Trophoblast cell (in vitro differentiated cells and primary cell): ENCODE data around the gene AHNAK.

Experiments used
- DNase-seq, 2 donors: peaks; one replicate each; pipeline ENCODE4 v3.0.0-alpha.2; 2016
- H2AFZ ChIP-seq: 2 replicates; pipeline ENCODE4 v1.6.1; 2013; ENCODE audit warnings: low read length, moderate library complexity, mild to moderate bottlenecking; ENCODE audit not compliant: insufficient read depth, poor library complexity
- H2AK5ac ChIP-seq: 2 replicates; pipeline ENCODE4 v1.6.1; 2013; ENCODE audit warnings: mild to moderate bottlenecking, low read length
- H2BK120ac ChIP-seq: 2 replicates; pipeline ENCODE4 v1.6.1; 2013; ENCODE audit warnings: low read length, mild to moderate bottlenecking, moderate library complexity; ENCODE audit not compliant: insufficient read depth, poor library complexity
- H2BK12ac ChIP-seq: 2 replicates; pipeline ENCODE4 v1.6.1; 2013; ENCODE audit warnings: mild to moderate bottlenecking, low read length, moderate library complexity
- H2BK5ac ChIP-seq: 2 replicates; pipeline ENCODE4 v1.6.1; 2013; ENCODE audit warnings: low read length, low read depth, moderate library complexity, mild to moderate bottlenecking; ENCODE audit not compliant: poor library complexity
- H3K14ac ChIP-seq: 2 replicates; pipeline ENCODE4 v1.6.1; 2013; ENCODE audit warnings: mild to moderate bottlenecking, low read length
- H3K18ac ChIP-seq: 2 replicates; pipeline ENCODE4 v1.6.1; 2013; ENCODE audit warnings: mild to moderate bottlenecking, low read length
- H3K23ac ChIP-seq: 2 replicates; pipeline ENCODE4 v1.6.1; 2013; ENCODE audit warnings: low read length
- H3K27ac ChIP-seq: 2 replicates; pipeline ENCODE4 v1.5.1; 2013; ENCODE audit warnings: low read depth, mild to moderate bottlenecking, inconsistent platforms, low read length, moderate library complexity
- H3K27me3 ChIP-seq: 2 replicates; pipeline ENCODE4 v1.6.1; 2013; ENCODE audit warnings: inconsistent platforms, mild to moderate bottlenecking, low read length, moderate library complexity; ENCODE audit not compliant: insufficient read depth
- H3K36me3 ChIP-seq, 2 experiments: 1 replicate in 1 of 2; 2 replicates in 1 of 2; pipeline ENCODE4 v1.6.1; 2013; ENCODE audit warnings: low read length in 2 of 2, mild to moderate bottlenecking in 2 of 2, moderate library complexity in 1 of 2; ENCODE audit not compliant: insufficient read depth in 2 of 2, control insufficient read depth in 1 of 2
- H3K4ac ChIP-seq: 2 replicates; pipeline ENCODE4 v1.6.1; 2013; ENCODE audit warnings: low read depth, mild to moderate bottlenecking, low read length, moderate library complexity
- H3K4me1 ChIP-seq, 2 experiments: 1 replicate in 1 of 2; 2 replicates in 1 of 2; pipeline ENCODE4 v1.6.1; 2013; ENCODE audit warnings: low read length in 2 of 2, mild to moderate bottlenecking in 2 of 2, moderate library complexity in 1 of 2; ENCODE audit not compliant: insufficient read depth in 2 of 2, control insufficient read depth in 1 of 2
- H3K4me2 ChIP-seq: 2 replicates; pipeline ENCODE4 v1.6.1; 2013; ENCODE audit warnings: inconsistent platforms, mild to moderate bottlenecking, low read length, moderate library complexity
- H3K4me3 ChIP-seq: 2 replicates; pipeline ENCODE4 v1.5.1; 2013; ENCODE audit warnings: mild to moderate bottlenecking, low read depth, low read length, inconsistent platforms
- H3K79me1 ChIP-seq: one replicate; pipeline ENCODE4 v1.6.1; 2013; ENCODE audit warnings: low read length
- H3K79me2 ChIP-seq: 2 replicates; pipeline ENCODE4 v1.6.1; 2013; ENCODE audit warnings: low read length, mild to moderate bottlenecking; ENCODE audit not compliant: control insufficient read depth, insufficient read depth, poor library complexity
- H3K9ac ChIP-seq: 2 replicates; pipeline ENCODE4 v1.6.1; 2013; ENCODE audit warnings: mild to moderate bottlenecking, low read length
- H3K9me3 ChIP-seq: 2 replicates; pipeline ENCODE4 v1.6.1; 2013; ENCODE audit warnings: low read depth, mild to moderate bottlenecking, control low read depth, inconsistent platforms, low read length; ENCODE audit not compliant: insufficient read depth
- H4K12ac ChIP-seq: 2 replicates; pipeline ENCODE4 v1.6.1; 2013; ENCODE audit warnings: low read depth, mild to moderate bottlenecking, low read length, moderate library complexity
- H4K8ac ChIP-seq: 2 replicates; pipeline ENCODE4 v1.6.1; 2013; ENCODE audit warnings: low read depth, mild to moderate bottlenecking, low read length, moderate library complexity
- H4K91ac ChIP-seq: one replicate; pipeline ENCODE4 v1.6.1; 2013; ENCODE audit warnings: low read depth, mild to moderate bottlenecking, low read length, moderate library complexity
- WGBS: extraction: QIAGEN DNeasy Blood & Tissue Kit; methylation state at CpG from one replicate; pipeline ENCODE4 v1.1.7; 2013; ENCODE audit warnings: missing lambda C conversion rate; ENCODE audit not compliant: insufficient read length, insufficient coverage; ENCODE audit errors: extremely low coverage; 5-methylcytosine and 5-hydroxymethylcytosine counted together

The AHNAK gene

GRCh38 chr11:62409831-62410230 lies 136.8 kb downstream of the AHNAK start:
- no peak overlapping the region for H2BK120ac ChIP-seq
- H3K18ac ChIP-seq = no peak overlapping the region
- no peak overlapping the region for H2BK12ac ChIP-seq
- no peak overlapping the region for H4K8ac ChIP-seq
- no peak overlapping the region for H3K4me2 ChIP-seq
- H3K4me1 ChIP-seq = peaks cover 3 to 6% of the 10 kb centered on the region in 2 experiments
- H3K79me1 ChIP-seq = no peaks in the 10 kb centered on the region
- WGBS = no CpG with 5 or more reads among the region's 8 CpGs
- H3K36me3 ChIP-seq = no peaks in the 10 kb centered on the region
- no peak overlapping the region for H3K4ac ChIP-seq
- H2AFZ ChIP-seq = no peak overlapping the region
- H3K79me2 ChIP-seq = no peaks in the 10 kb centered on the region
- no peak overlapping the region for H3K9ac ChIP-seq
- no peak overlapping the region for H3K27ac ChIP-seq
- no peak overlapping the region for H2BK5ac ChIP-seq
- H3K14ac ChIP-seq = no peak overlapping the region
- H4K91ac ChIP-seq = no peak overlapping the region
- no peak overlapping the region for H3K4me3 ChIP-seq
- H2AK5ac ChIP-seq = no peak overlapping the region
- H3K23ac ChIP-seq = no peak overlapping the region
- no peaks in the 10 kb centered on the region for H3K9me3 ChIP-seq
- H4K12ac ChIP-seq = no peak overlapping the region
- no peaks in the 10 kb centered on the region for H3K27me3 ChIP-seq
- no peak for DNase-seq

GRCh38 chr11:62406034-62406433 lies 140.6 kb downstream of the AHNAK start:
- Histone ChIP-seq H3K4ac (no peak overlapping the region), H3K27ac (no peak overlapping the region), H3K9me3 (no peaks in the 10 kb centered on the region), H3K4me2 (no peak overlapping the region), H4K12ac (no peak overlapping the region), H3K36me3 (no peaks in the 10 kb centered on the region), H3K4me3 (no peak overlapping the region), H3K14ac (no peak overlapping the region), H3K79me1 (peaks cover 11% of the 10 kb centered on the region), H2BK12ac (no peak overlapping the region), H2AFZ (no peak overlapping the region), H3K9ac (no peak overlapping the region), H3K79me2 (no peaks in the 10 kb centered on the region), H4K8ac (no peak overlapping the region), H2BK120ac (no peak overlapping the region), H2BK5ac (no peak overlapping the region), H3K4me1 (peaks cover 8% of the 10 kb centered on the region in 2 experiments), H3K18ac (no peak overlapping the region), H2AK5ac (no peak overlapping the region), H3K23ac (no peak overlapping the region), H3K27me3 (no peaks in the 10 kb centered on the region), H4K91ac (no peak overlapping the region)
- no CpG with 5 or more reads among the region's 4 CpGs for WGBS
- no peak for DNase-seq

GRCh38 chr11:62404901-62405300 lies 141.7 kb downstream of the AHNAK start:
- no peak overlapping the region for H3K18ac ChIP-seq
- no peak overlapping the region for H3K9ac ChIP-seq
- H3K36me3 ChIP-seq = no peaks in the 10 kb centered on the region
- H3K79me2 ChIP-seq = no peaks in the 10 kb centered on the region
- H3K4ac ChIP-seq = no peak overlapping the region
- H2BK5ac ChIP-seq = no peak overlapping the region
- H3K27me3 ChIP-seq = no peaks in the 10 kb centered on the region
- H2AFZ ChIP-seq = no peak overlapping the region
- no CpG with 5 or more reads among the region's 5 CpGs for WGBS
- no peak overlapping the region for H3K23ac ChIP-seq
- peak overlapping the region; percentile 64 for H2BK12ac ChIP-seq
- no peak overlapping the region for H4K12ac ChIP-seq
- peaks cover 18 to 19% of the 10 kb centered on the region in 2 experiments for H3K4me1 ChIP-seq
- H3K27ac ChIP-seq = no peak overlapping the region
- H3K4me3 ChIP-seq = no peak overlapping the region
- H3K79me1 ChIP-seq = peaks cover 17% of the 10 kb centered on the region
- H4K8ac ChIP-seq = no peak overlapping the region
- DNase-seq = no peak
- H3K4me2 ChIP-seq = no peak overlapping the region
- no peak overlapping the region for H2BK120ac ChIP-seq
- no peak overlapping the region for H3K14ac ChIP-seq
- no peak overlapping the region for H2AK5ac ChIP-seq
- peak overlapping the region; percentile 33 for H4K91ac ChIP-seq
- no peaks in the 10 kb centered on the region for H3K9me3 ChIP-seq

- Histone ChIP-seq H2AK5ac (peak overlapping the region; percentile 76), H2BK12ac (no peak overlapping the region), H3K9me3 (no peaks in the 10 kb centered on the region), H4K8ac (no peak overlapping the region), H3K36me3 (no peaks in the 10 kb centered on the region), H3K18ac (no peak overlapping the region), H2AFZ (no peak overlapping the region), H3K27me3 (no peaks in the 10 kb centered on the region), H4K12ac (no peak overlapping the region), H3K4me2 (no peak overlapping the region), H3K23ac (no peak overlapping the region), H3K9ac (no peak overlapping the region), H3K4me1 (peaks cover 23 to 24% of the 10 kb centered on the region in 2 experiments), H2BK120ac (no peak overlapping the region), H3K4me3 (no peak overlapping the region), H2BK5ac (no peak overlapping the region), H3K79me2 (peaks cover 4% of the 10 kb centered on the region), H4K91ac (no peak overlapping the region), H3K79me1 (peaks cover 21% of the 10 kb centered on the region), H3K14ac (no peak overlapping the region), H3K27ac (no peak overlapping the region), H3K4ac (no peak overlapping the region)
- WGBS = no CpG with 5 or more reads among the region's 6 CpGs
- no peak for DNase-seq
Measured at GRCh38 chr11:62404435-62404834, 142.2 kb downstream of the AHNAK start.
